OCI-LY7 (cell line): ENCODE results near the gene RTL1. TPM values are rescaled to one million over a fixed set of nuclear protein-coding genes. Genes with fewer than 3 reads are reported as not detected.

Experiments
- BruUV-seq: library from RNA; stranded (reverse); fragments of 400-500 nt; replicated peaks from 2 replicates; lab custom pipeline; 2021; lab: Mats Ljungman, UMichigan
- CTCF ChIA-PET: fragments of 300-600 bp; sonication (Branson Sonifier 250); formaldehyde crosslinking; loops from one replicate; lab custom pipeline; 2022; ENCODE audit warnings: antibody characterized with exemption; ENCODE audit not compliant: unreplicated experiment; lab: Charles Lee
- POLR2A ChIA-PET: fragments of 300-600 bp; sonication (Branson Sonifier 250); formaldehyde crosslinking; loops from one replicate; lab custom pipeline; 2022; ENCODE audit warnings: antibody characterized with exemption; lab: Charles Lee
- DNase-seq: peaks from one replicate; pipeline ENCODE4 v3.0.0-alpha.2; 2015; ENCODE audit warnings: low spot score
- H2AFZ ChIP-seq: fragments of 200-600 bp; sonication (generic), shearing (Covaris generic); 2 replicates; pipeline ENCODE4 v1.6.1; 2014; ENCODE audit warnings: mild to moderate bottlenecking, antibody characterized with exemption, low read length, moderate library complexity
- H3K27ac ChIP-seq: fragments of 200-600 bp; sonication (generic); 2 replicates; pipeline ENCODE4 v1.5.1; 2014; ENCODE audit warnings: mixed run types, low read depth, mild to moderate bottlenecking, moderate library complexity, low read length, inconsistent platforms; ENCODE audit not compliant: poor library complexity, severe bottlenecking
- H3K36me3 ChIP-seq: fragments of 200-600 bp; sonication (generic); 2 replicates; pipeline ENCODE4 v1.6.1; 2014; ENCODE audit warnings: mild to moderate bottlenecking, antibody characterized with exemption, low read length, moderate library complexity, mixed read lengths; ENCODE audit not compliant: insufficient read depth
- H3K4me1 ChIP-seq: fragments of 200-600 bp; sonication (generic); 2 replicates; pipeline ENCODE4 v1.5.1; 2014; ENCODE audit warnings: mild to moderate bottlenecking, low read length; ENCODE audit not compliant: insufficient read depth, poor library complexity, severe bottlenecking
- H3K4me2 ChIP-seq: fragments of 200-600 bp; sonication (generic); 2 replicates; pipeline ENCODE4 v1.6.1; 2014; ENCODE audit warnings: mild to moderate bottlenecking, low read length
- H3K4me3 ChIP-seq: fragments of 200-600 bp; sonication (generic); 2 replicates; pipeline ENCODE4 v1.5.1; 2014; ENCODE audit warnings: mild to moderate bottlenecking, low read depth, low read length; ENCODE audit not compliant: poor library complexity, severe bottlenecking
- H3K79me2 ChIP-seq: fragments of 200-600 bp; sonication (generic); 2 replicates; pipeline ENCODE4 v1.6.1; 2016; ENCODE audit warnings: low read depth, mild to moderate bottlenecking, low read length, moderate library complexity, mixed read lengths; ENCODE audit not compliant: insufficient read depth
- H3K9me2 ChIP-seq: fragments of 200-600 bp; sonication (generic); 2 replicates; pipeline ENCODE4 v1.6.1; 2016; ENCODE audit warnings: mild to moderate bottlenecking, low read length, mixed read lengths; ENCODE audit not compliant: insufficient read depth
- H3K9me3 ChIP-seq: fragments of 200-600 bp; sonication (generic); 2 replicates; pipeline ENCODE4 v1.6.1; 2014; ENCODE audit warnings: mild to moderate bottlenecking, mixed run types, low read length, mixed read lengths
- H4K20me1 ChIP-seq: fragments of 200-600 bp; sonication (generic); 2 replicates; pipeline ENCODE4 v1.6.1; 2014; ENCODE audit warnings: mild to moderate bottlenecking, antibody characterized with exemption, low read length, moderate library complexity, mixed read lengths; ENCODE audit not compliant: insufficient read depth
- EZH2phosphoT487 ChIP-seq: fragments of 200-600 bp; sonication (generic); IDR thresholded peaks from 2 replicates; pipeline ENCODE4 v1.6.1; 2018; ENCODE audit warnings: low read depth, borderline replicate concordance, mild to moderate bottlenecking, mixed run types, antibody characterized with exemption, low read length, moderate library complexity, mixed read lengths
- intact Hi-C: fragments of 100-400 bp; cut with micrococcal nuclease; formaldehyde crosslinking; loops from one replicate; pipeline ENCODE4 v1.10.0; 2022; ENCODE audit not compliant: unreplicated experiment
- total RNA-seq, 2 experiments: library from RNA; depleted of rRNA in 1 of 2; stranded (reverse); fragments of >200 nt in 1 of 2; shearing (Covaris generic) in 1 of 2; gene quantifications; 2 replicates each; pipeline ENCODE4 v1.2.3, GENCODE V29; 2014 to 2022
- TF ChIP-seq, protein P1 (sequence below): fragments of 200-600 bp; sonication (generic); conservative IDR thresholded peaks from 2 replicates; pipeline ENCODE4 v1.5.1; 2014; ENCODE audit warnings: mild to moderate bottlenecking, antibody characterized with exemption, low read length, moderate library complexity, mixed read lengths

Gene RTL1
- total RNA-seq, 2 experiments from 2014 or later: not detected

DNA sequence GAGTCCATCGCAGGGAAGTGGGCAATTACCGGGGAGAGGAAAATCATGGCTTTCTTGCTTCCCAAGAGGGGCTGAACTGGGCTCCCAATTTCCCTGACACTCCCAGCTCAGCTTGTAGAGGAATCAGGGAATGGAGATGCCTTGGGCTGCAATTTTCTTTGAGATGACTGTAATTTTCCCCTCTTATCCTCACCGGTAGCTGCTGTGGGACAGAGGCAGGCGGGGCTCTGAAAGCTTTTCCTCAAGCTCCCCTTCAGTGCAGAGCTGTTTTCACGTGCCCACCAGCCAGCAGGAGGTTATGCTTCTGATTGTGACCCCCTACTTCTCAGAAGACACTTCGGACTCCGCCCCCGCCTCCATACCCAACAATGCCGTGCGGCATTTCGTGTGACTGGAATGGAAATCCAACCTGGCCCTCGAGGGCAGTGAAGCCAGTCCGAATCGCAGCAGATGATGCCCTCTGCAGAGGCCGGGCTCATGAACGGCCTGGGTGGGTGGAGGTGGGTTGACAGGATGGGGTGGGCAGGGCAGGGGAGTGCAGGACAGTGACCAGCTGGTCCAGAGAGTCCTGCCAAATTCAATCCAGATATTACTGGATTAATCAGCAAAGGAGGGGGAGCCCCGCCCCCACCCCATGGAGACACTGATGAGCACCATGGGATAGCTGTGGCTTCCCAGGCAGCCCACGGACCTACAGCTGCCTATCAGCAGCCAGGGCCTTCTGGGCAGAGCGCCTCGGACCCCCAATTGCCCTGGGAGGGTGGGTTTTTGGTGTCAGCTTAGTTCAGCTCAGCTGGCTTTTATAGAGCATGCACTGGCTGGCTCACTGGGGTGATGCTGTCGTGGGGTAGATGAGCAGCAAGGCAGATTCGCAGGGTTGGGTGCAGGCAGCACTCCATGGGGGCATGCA is 37.6 kb downstream of the RTL1 start:
- BruUV-seq: no TSS peak
- Histone ChIP-seq H3K4me2 (no peak overlapping the region), H3K36me3 (no peaks in the 10 kb centered on the region), H3K9me3 (no peaks in the 10 kb centered on the region), H3K27ac (no peak overlapping the region), H3K4me3 (no peak overlapping the region), H3K9me2 (no peaks in the 10 kb centered on the region), H2AFZ (no peak overlapping the region), H3K4me1 (no peaks in the 10 kb centered on the region), H3K79me2 (no peaks in the 10 kb centered on the region), H4K20me1 (no peaks in the 10 kb centered on the region)
- ChIA-PET CTCF (no interaction called here), POLR2A (no interaction called here)
- intact Hi-C loops: no loop called here
- DNase-seq: no peak
- TF ChIP-seq, protein P1, sequence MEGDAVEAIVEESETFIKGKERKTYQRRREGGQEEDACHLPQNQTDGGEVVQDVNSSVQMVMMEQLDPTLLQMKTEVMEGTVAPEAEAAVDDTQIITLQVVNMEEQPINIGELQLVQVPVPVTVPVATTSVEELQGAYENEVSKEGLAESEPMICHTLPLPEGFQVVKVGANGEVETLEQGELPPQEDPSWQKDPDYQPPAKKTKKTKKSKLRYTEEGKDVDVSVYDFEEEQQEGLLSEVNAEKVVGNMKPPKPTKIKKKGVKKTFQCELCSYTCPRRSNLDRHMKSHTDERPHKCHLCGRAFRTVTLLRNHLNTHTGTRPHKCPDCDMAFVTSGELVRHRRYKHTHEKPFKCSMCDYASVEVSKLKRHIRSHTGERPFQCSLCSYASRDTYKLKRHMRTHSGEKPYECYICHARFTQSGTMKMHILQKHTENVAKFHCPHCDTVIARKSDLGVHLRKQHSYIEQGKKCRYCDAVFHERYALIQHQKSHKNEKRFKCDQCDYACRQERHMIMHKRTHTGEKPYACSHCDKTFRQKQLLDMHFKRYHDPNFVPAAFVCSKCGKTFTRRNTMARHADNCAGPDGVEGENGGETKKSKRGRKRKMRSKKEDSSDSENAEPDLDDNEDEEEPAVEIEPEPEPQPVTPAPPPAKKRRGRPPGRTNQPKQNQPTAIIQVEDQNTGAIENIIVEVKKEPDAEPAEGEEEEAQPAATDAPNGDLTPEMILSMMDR: no peak
- no peak for TF ChIP-seq EZH2phosphoT487

DNA sequence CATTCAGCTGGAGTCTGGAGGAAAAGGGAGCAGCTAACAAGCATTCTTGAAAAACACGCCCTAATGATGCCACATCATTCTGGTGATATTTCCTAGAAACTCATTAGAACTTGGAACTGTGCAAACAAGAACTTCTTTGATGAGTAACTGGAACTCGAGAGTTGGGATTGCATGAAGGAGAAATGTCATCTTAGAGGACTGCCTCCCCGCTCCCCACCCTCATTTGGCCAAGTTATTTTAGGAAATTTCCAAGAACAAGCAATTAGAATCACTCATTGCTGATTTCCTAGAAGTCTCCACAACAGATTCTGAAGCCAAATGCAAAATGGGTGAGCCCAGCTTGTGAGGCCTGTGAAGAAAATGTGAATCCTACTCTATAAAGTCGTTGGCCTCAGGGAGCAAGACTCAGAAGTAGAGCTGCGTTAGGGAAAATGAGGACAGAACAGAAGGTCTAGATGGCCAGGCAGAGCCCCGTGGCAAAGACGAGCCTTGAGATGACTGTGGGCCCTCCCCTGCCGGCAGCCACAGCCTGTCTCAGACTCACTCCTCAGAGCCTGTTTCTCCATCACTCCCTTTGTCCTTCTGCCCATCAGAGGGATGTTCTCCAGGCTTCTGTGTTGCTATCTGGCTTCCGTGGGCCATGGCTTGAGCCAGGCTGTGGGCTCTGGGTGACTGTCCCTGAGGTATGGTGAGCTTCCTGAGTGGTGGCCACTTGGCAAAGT is 38.4 kb downstream of the RTL1 start:
- H3K27ac ChIP-seq: no peak overlapping the region
- no peaks in the 10 kb centered on the region for H4K20me1 ChIP-seq
- no peak overlapping the region for H3K4me2 ChIP-seq
- H3K4me1 ChIP-seq: no peaks in the 10 kb centered on the region
- no peaks in the 10 kb centered on the region for H3K79me2 ChIP-seq
- no peaks in the 10 kb centered on the region for H3K9me2 ChIP-seq
- BruUV-seq: no TSS peak
- POLR2A ChIA-PET: no interaction called here
- no peak for TF ChIP-seq EZH2phosphoT487
- TF ChIP-seq, protein P1: no peak
- CTCF ChIA-PET: no interaction called here
- no peaks in the 10 kb centered on the region for H3K36me3 ChIP-seq
- intact Hi-C loops: no loop called here
- no peaks in the 10 kb centered on the region for H3K9me3 ChIP-seq
- no peak for DNase-seq
- H2AFZ ChIP-seq: no peak overlapping the region
- no peak overlapping the region for H3K4me3 ChIP-seq
